ENCODE data around the gene TBC1D1. TPM values are rescaled to one million over a fixed set of nuclear protein-coding genes. Genes with fewer than 3 reads are reported as not detected.

The TBC1D1 gene
- polyA plus RNA-seq, 3 donors, result 23.3 to 70.0 (median 31.5) TPM

DNA sequence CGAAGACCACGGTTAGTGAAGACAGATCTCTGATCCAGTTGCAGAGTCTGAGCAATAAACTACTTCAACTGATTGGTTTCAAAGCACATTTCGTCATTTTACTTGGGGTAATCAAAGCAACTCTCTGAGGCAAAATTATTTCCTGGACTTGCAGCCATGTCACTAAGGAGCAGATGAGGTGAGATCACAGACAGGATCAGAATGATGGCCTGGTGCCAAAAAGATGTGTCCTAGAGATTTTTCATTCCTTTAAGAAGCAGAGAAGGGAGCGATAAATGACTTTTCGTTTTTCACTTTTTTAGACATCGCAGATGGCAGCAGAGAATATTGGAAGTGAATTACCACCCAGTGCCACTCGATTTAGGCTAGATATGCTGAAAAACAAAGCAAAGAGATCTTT, 153.2 kb downstream of the TBC1D1 start:
- Histone ChIP-seq H3K4me3 (replicated peaks in 1 of 3; ENCODE audit: low read depth in 2 of 3, low read length in 3 of 3) (no peak overlapping the region), H3K36me3 (replicated peaks in 1 of 2; ENCODE audit: control insufficient read depth in 1 of 2, insufficient read depth in 2 of 2, low read length in 2 of 2) (peaks cover 79 to 98% of the 10 kb centered on the region in 2 donors), H2AFZ (ENCODE audit: insufficient read depth, low read depth, low read length, poor library complexity, severe bottlenecking) (no peak overlapping the region), H3K27ac (ENCODE audit: low read depth in 1 of 2, low read length in 2 of 2) (no peak overlapping the region), H3K4me1 (ENCODE audit: control insufficient read depth in 1 of 2, insufficient read depth in 2 of 2, low read length in 2 of 2) (no peaks in the 10 kb centered on the region), H4K20me1 (ENCODE audit: insufficient read depth, low read length) (no peaks in the 10 kb centered on the region), H3K79me2 (ENCODE audit: insufficient read depth, low read length) (no peaks in the 10 kb centered on the region), H3K9ac (ENCODE audit: insufficient read depth, low read length, poor library complexity, severe bottlenecking) (no peak overlapping the region), H3K27me3 (ENCODE audit: control insufficient read depth in 2 of 2, insufficient read depth in 2 of 2, low read length in 2 of 2) (no peaks in the 10 kb centered on the region), H3K9me3 (replicated peaks in 1 of 2; ENCODE audit: control insufficient read depth in 1 of 2, insufficient read depth in 1 of 2, low read length in 2 of 2) (no peaks in the 10 kb centered on the region), H3K4me2 (replicated peaks; ENCODE audit: extremely low read depth, low read length, poor library complexity, severe bottlenecking) (no peak overlapping the region)
- Mint-ChIP-seq H3K27me3 (ENCODE audit: low read depth in 3 of 3) (no peaks in the 10 kb centered on the region), H3K27ac (no peak overlapping the region), H3K9me3 (no peaks in the 10 kb centered on the region), H3K36me3 (peaks cover 68 to 94% of the 10 kb centered on the region in 2 donors), H3K4me3 (no peak overlapping the region), H3K4me1 (no peaks in the 10 kb centered on the region)
- intact Hi-C loops (cut with micrococcal nuclease), result no loop called here
- WGBS (ENCODE audit: insufficient coverage), result 93% methylated on average over 7 of the region's 7 CpGs
- DNase-seq, result no peak
- TF ChIP-seq, protein P1, sequence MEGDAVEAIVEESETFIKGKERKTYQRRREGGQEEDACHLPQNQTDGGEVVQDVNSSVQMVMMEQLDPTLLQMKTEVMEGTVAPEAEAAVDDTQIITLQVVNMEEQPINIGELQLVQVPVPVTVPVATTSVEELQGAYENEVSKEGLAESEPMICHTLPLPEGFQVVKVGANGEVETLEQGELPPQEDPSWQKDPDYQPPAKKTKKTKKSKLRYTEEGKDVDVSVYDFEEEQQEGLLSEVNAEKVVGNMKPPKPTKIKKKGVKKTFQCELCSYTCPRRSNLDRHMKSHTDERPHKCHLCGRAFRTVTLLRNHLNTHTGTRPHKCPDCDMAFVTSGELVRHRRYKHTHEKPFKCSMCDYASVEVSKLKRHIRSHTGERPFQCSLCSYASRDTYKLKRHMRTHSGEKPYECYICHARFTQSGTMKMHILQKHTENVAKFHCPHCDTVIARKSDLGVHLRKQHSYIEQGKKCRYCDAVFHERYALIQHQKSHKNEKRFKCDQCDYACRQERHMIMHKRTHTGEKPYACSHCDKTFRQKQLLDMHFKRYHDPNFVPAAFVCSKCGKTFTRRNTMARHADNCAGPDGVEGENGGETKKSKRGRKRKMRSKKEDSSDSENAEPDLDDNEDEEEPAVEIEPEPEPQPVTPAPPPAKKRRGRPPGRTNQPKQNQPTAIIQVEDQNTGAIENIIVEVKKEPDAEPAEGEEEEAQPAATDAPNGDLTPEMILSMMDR (IDR thresholded peaks at IDR 0.05), result no peak

DNA sequence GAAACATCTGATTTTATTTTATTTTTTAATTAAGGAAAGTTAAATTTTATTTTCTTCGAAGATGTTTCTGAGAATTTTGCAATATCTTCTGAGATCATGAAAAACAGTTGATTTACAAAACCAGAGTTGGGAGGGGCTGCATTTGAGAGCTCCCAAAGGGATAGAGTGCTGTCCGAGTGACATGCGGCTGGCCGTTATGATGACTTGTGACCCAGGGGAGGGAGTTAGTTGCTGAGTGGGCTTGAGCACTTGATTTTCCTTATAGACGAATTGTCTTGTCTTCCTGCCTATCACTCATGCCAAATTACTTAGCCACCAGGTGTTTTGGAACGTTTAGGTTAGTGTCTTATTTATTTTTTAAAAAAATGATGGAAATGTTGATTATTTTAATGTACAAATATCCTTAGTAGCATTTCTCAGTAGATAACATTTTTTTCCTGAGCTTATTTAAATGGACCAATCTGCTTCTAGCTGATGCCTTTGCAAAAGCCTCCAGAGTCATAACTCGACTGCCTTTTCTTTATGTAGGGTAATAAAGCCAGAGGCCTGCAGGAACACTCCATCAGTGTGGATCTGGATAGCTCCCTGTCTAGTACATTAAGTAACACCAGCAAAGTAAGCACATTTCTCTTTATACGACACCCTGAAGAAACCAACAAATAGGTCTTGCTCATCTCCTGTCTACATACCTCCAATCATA, 154.6 kb downstream of the TBC1D1 start:
- Histone ChIP-seq H3K4me2 (replicated peaks; ENCODE audit: extremely low read depth, low read length, poor library complexity, severe bottlenecking) (no peak overlapping the region), H3K4me3 (replicated peaks in 1 of 3; ENCODE audit: low read depth in 2 of 3, low read length in 3 of 3) (no peak overlapping the region), H3K79me2 (ENCODE audit: insufficient read depth, low read length) (no peaks in the 10 kb centered on the region), H4K20me1 (ENCODE audit: insufficient read depth, low read length) (no peaks in the 10 kb centered on the region), H3K36me3 (replicated peaks in 1 of 2; ENCODE audit: control insufficient read depth in 1 of 2, insufficient read depth in 2 of 2, low read length in 2 of 2) (peaks cover 81 to 100% of the 10 kb centered on the region in 2 donors), H3K27ac (ENCODE audit: low read depth in 1 of 2, low read length in 2 of 2) (no peak overlapping the region), H3K9ac (ENCODE audit: insufficient read depth, low read length, poor library complexity, severe bottlenecking) (no peak overlapping the region), H3K9me3 (replicated peaks in 1 of 2; ENCODE audit: control insufficient read depth in 1 of 2, insufficient read depth in 1 of 2, low read length in 2 of 2) (no peaks in the 10 kb centered on the region), H3K27me3 (ENCODE audit: control insufficient read depth in 2 of 2, insufficient read depth in 2 of 2, low read length in 2 of 2) (no peaks in the 10 kb centered on the region), H3K4me1 (ENCODE audit: control insufficient read depth in 1 of 2, insufficient read depth in 2 of 2, low read length in 2 of 2) (no peaks in the 10 kb centered on the region), H2AFZ (ENCODE audit: insufficient read depth, low read depth, low read length, poor library complexity, severe bottlenecking) (no peak overlapping the region)
- TF ChIP-seq, protein P1 (IDR thresholded peaks at IDR 0.05), result no peak
- H3K36me3 Mint-ChIP-seq, result peaks cover 76 to 96% of the 10 kb centered on the region in 2 donors
- WGBS (ENCODE audit: insufficient coverage), result 100% methylated on average over 2 of the region's 8 CpGs
- H3K4me1 Mint-ChIP-seq, result no peaks in the 10 kb centered on the region
- no peak overlapping the region for H3K4me3 Mint-ChIP-seq
- H3K27ac Mint-ChIP-seq, result peak overlapping the region in 1 of 7 donors; percentile 3
- intact Hi-C loops (cut with micrococcal nuclease), result no loop called here
- DNase-seq, result no peak
- H3K9me3 Mint-ChIP-seq, result no peaks in the 10 kb centered on the region
- no peaks in the 10 kb centered on the region for H3K27me3 Mint-ChIP-seq (ENCODE audit: low read depth in 3 of 3)

Measured in CD14-positive monocyte (primary cell).